Measurements from ENCODE around the gene ZNF438. TPM values are rescaled to one million over a fixed set of nuclear protein-coding genes. Genes with fewer than 3 reads are reported as not detected.

ZNF438 gene
- total and polyA plus RNA-seq, 2 of the 13 experiments (the other 11 are each of a cell fraction or from before 2014, with no cell fraction given) = 0.75 to 0.83 TPM

GRCh38 chr10:30897048-30897447 lies 134.6 kb downstream of the ZNF438 start (continued):
- TF ChIP-seq ZKSCAN1 (IDR thresholded peaks at IDR 0.05; ENCODE audit: low read length) = no peak
- no peak for TF ChIP-seq MAX (IDR thresholded peaks at IDR 0.05)

GRCh38 chr10:30894221-30894620 lies 137.4 kb downstream of the ZNF438 start:
- TF ChIP-seq MED13 (CRISPR knock-in tag; IDR thresholded peaks at IDR 0.05) (no peak), KLF13 (CRISPR knock-in tag; IDR thresholded peaks at IDR 0.05) (no peak), GATA4 (IDR thresholded peaks at IDR 0.05; ENCODE audit: borderline replicate concordance, low read depth) (no peak), ZNF451 (CRISPR knock-in tag; IDR thresholded peaks at IDR 0.05) (no peak), ZBTB7B (CRISPR knock-in tag; IDR thresholded peaks at IDR 0.05) (no peak), KDM2A (CRISPR knock-in tag; IDR thresholded peaks at IDR 0.05; ENCODE audit: borderline replicate concordance, low read depth) (no peak), ZNF816 (CRISPR knock-in tag; IDR thresholded peaks at IDR 0.05; ENCODE audit: borderline replicate concordance) (no peak), BHLHE40 (IDR thresholded peaks at IDR 0.05; ENCODE audit: low read length) (no peak)
- Histone ChIP-seq H2AFZ (ENCODE audit: low read length) (no peak overlapping the region), H3K9me3 (ENCODE audit: low read length) (no peaks in the 10 kb centered on the region), H3K4me3 (replicated peaks in 1 of 3; ENCODE audit: insufficient read depth in 1 of 3, low read depth in 2 of 3, low read length in 3 of 3) (no peak overlapping the region), H3K27ac (ENCODE audit: extremely low read length, insufficient read depth, low read length) (no peak overlapping the region), H3K4me2 (ENCODE audit: low read depth, low read length) (no peak overlapping the region), H3K27me3 (ENCODE audit: control insufficient read depth in 1 of 2, insufficient read depth in 2 of 2, low read length in 2 of 2) (0 out of 5 replicates have a peak, but pooled peaks cover 0 to 4% of the 10 kb centered on the region in 2 experiments), H3K79me2 (ENCODE audit: insufficient read depth, low read length) (no peaks in the 10 kb centered on the region), H3K4me1 (ENCODE audit: insufficient read depth, low read length) (no peaks in the 10 kb centered on the region), H3K9ac (ENCODE audit: insufficient read depth, low read depth, low read length) (no peak overlapping the region), H3K36me3 (replicated peaks in 1 of 2; ENCODE audit: control insufficient read depth in 1 of 2, insufficient read depth in 2 of 2, low read length in 2 of 2) (no peaks in the 10 kb centered on the region), H4K20me1 (ENCODE audit: insufficient read depth, low read length) (no peaks in the 10 kb centered on the region)
- intact Hi-C loops (cut with micrococcal nuclease; ENCODE audit: unreplicated experiment) = no loop called here
- no TSS peak for BruUV-seq (replicated peaks)
- ChIA-PET CTCF (ENCODE audit: low intra/inter-chr PET ratio, low total read pairs) (no interaction called here), POLR2A (no interaction called here)
- FAIRE-seq = no peak
- in situ Hi-C loops (cut with HindIII; ENCODE audit: extremely low pct_ligation_motif_present, low pct_unique_long_range_greater_than_20kb) = no loop called here
- WGBS (ENCODE audit: low lambda C conversion rate) = 5% methylated on average over 5 of the region's 5 CpGs
- no peak for ATAC-seq
- DNase-seq (ENCODE audit: low spot score) = no peak

Data from HepG2 (cell line).